MM.1S (cell line): ENCODE measurements around the gene SLC5A8.
A peak's percentile ranks its signal among the peaks of the same experiment; 100 is the strongest.

Experiments used
- DNase-seq: peaks from one replicate; pipeline ENCODE4 v3.0.0-alpha.2; 2015
- H2AFZ ChIP-seq: fragments of 300-600 bp; sonication (generic); 2 replicates; pipeline ENCODE4 v1.6.0; 2016; ENCODE audit warnings: antibody characterized with exemption, low read length
- H3F3A ChIP-seq: fragments of 300-600 bp; sonication (generic); 2 replicates; pipeline ENCODE4 v1.6.1; 2016; ENCODE audit warnings: mild to moderate bottlenecking, antibody characterized with exemption, low read length, moderate library complexity, mixed read lengths; ENCODE audit not compliant: insufficient read depth
- H3K27ac ChIP-seq: fragments of 300-600 bp; sonication (generic); 2 replicates; pipeline ENCODE4 v1.5.1; 2016; ENCODE audit warnings: mild to moderate bottlenecking, low read length
- H3K27me3 ChIP-seq: fragments of 300-600 bp; sonication (generic); replicated peaks from 2 replicates; pipeline ENCODE4 v1.6.0; 2016; ENCODE audit warnings: low read length; ENCODE audit not compliant: insufficient read depth
- H3K36me3 ChIP-seq: fragments of 300-600 bp; sonication (generic); replicated peaks from 2 replicates; pipeline ENCODE4 v1.6.1; 2016; ENCODE audit warnings: mild to moderate bottlenecking, low read length, mixed read lengths; ENCODE audit not compliant: insufficient read depth
- H3K4me1 ChIP-seq: fragments of 300-600 bp; sonication (generic); 2 replicates; pipeline ENCODE4 v1.6.1; 2016; ENCODE audit warnings: low read length, mixed read lengths
- H3K4me2 ChIP-seq: fragments of 300-600 bp; sonication (generic); 2 replicates; pipeline ENCODE4 v1.6.0; 2016; ENCODE audit warnings: low read depth, low read length
- H3K4me3 ChIP-seq: fragments of 300-600 bp; sonication (generic); 2 replicates; pipeline ENCODE4 v1.5.1; 2016; ENCODE audit warnings: low read length, mixed read lengths
- H3K79me2 ChIP-seq: fragments of 300-600 bp; sonication (generic); 2 replicates; pipeline ENCODE4 v1.6.1; 2016; ENCODE audit warnings: mixed run types, low read length, mixed read lengths
- H3K9ac ChIP-seq: fragments of 300-600 bp; sonication (generic); 2 replicates; pipeline ENCODE4 v1.6.1; 2016; ENCODE audit warnings: low read length, mixed read lengths
- H3K9me2 ChIP-seq: fragments of 300-600 bp; sonication (generic); replicated peaks from 2 replicates; pipeline ENCODE4 v1.6.1; 2016; ENCODE audit warnings: mild to moderate bottlenecking, low read length, mixed read lengths; ENCODE audit not compliant: insufficient read depth
- H3K9me3 ChIP-seq: fragments of 300-600 bp; sonication (generic); replicated peaks from 2 replicates; pipeline ENCODE4 v1.6.1; 2016; ENCODE audit warnings: mild to moderate bottlenecking, low read length, mixed read lengths; ENCODE audit not compliant: insufficient read depth
- H4K20me1 ChIP-seq: fragments of 300-600 bp; sonication (generic); 2 replicates; pipeline ENCODE4 v1.6.1; 2016; ENCODE audit warnings: mild to moderate bottlenecking, low read length, moderate library complexity, mixed read lengths; ENCODE audit not compliant: insufficient read depth
- CTCF ChIP-seq: fragments of 300-600 bp; sonication (generic); IDR thresholded peaks from 2 replicates; pipeline ENCODE4 v1.5.1; 2016; ENCODE audit warnings: antibody characterized with exemption, low read length, mixed read lengths
- EZH2 ChIP-seq: fragments of 300-600 bp; sonication (generic); optimal IDR thresholded peaks from 2 replicates; pipeline ENCODE3; 2017; ENCODE audit warnings: low read depth, mild to moderate bottlenecking, antibody characterized with exemption, low read length, mixed read lengths
- EZH2phosphoT487 ChIP-seq: fragments of 300-600 bp; sonication (generic); IDR thresholded peaks from 2 replicates; pipeline ENCODE4 v1.6.1; 2018; ENCODE audit warnings: antibody characterized with exemption, low read length

The SLC5A8 gene

GRCh38 chr12:101238306-101238705, 28.3 kb upstream of the SLC5A8 start:
- peaks cover 9% of the 10 kb centered on the region for H3F3A ChIP-seq
- H3K27me3 ChIP-seq = no peaks in the 10 kb centered on the region
- no peaks in the 10 kb centered on the region for H3K79me2 ChIP-seq
- H4K20me1 ChIP-seq = no peaks in the 10 kb centered on the region
- H3K9me3 ChIP-seq = no peaks in the 10 kb centered on the region
- H2AFZ ChIP-seq = no peak overlapping the region
- H3K36me3 ChIP-seq = no peaks in the 10 kb centered on the region
- no peak overlapping the region for H3K4me3 ChIP-seq
- H3K9me2 ChIP-seq = no peaks in the 10 kb centered on the region
- no peak overlapping the region for H3K27ac ChIP-seq
- no peak for DNase-seq
- H3K4me2 ChIP-seq = no peak overlapping the region
- peaks cover 34% of the 10 kb centered on the region for H3K4me1 ChIP-seq
- TF ChIP-seq CTCF (no peak), EZH2 (no peak), EZH2phosphoT487 (no peak)
- H3K9ac ChIP-seq = no peak overlapping the region

- Histone ChIP-seq H3K9ac (no peak overlapping the region), H3K9me2 (no peaks in the 10 kb centered on the region), H3K79me2 (no peaks in the 10 kb centered on the region), H3K4me3 (no peak overlapping the region), H3K9me3 (no peaks in the 10 kb centered on the region), H3K36me3 (no peaks in the 10 kb centered on the region), H2AFZ (peak overlapping the region; percentile 63), H3K4me1 (peaks cover 15% of the 10 kb centered on the region), H3K27ac (peak overlapping the region; percentile 30; the same call in 1 of the 2 replicates), H3K27me3 (no peaks in the 10 kb centered on the region), H3K4me2 (peak overlapping the region; percentile 2; the same call in 1 of the 2 replicates), H4K20me1 (no peaks in the 10 kb centered on the region), H3F3A (no peaks in the 10 kb centered on the region)
- TF ChIP-seq CTCF (peak; percentile 58), EZH2phosphoT487 (no peak)
- DNase-seq = peak; percentile 67
Observed at GRCh38 chr12:101235686-101236085, 25.6 kb upstream of the SLC5A8 start.

GRCh38 chr12:101231636-101232035, 21.6 kb upstream of the SLC5A8 start:
- Histone ChIP-seq H3K9me3 (no peaks in the 10 kb centered on the region), H3K4me2 (peak overlapping the region; percentile 9; the same call in 1 of the 2 replicates), H3K4me1 (peaks cover 14% of the 10 kb centered on the region), H3K27me3 (no peaks in the 10 kb centered on the region), H2AFZ (no peak overlapping the region), H3K4me3 (no peak overlapping the region), H4K20me1 (no peaks in the 10 kb centered on the region), H3K79me2 (no peaks in the 10 kb centered on the region), H3K9me2 (no peaks in the 10 kb centered on the region), H3K36me3 (no peaks in the 10 kb centered on the region), H3K9ac (no peak overlapping the region), H3F3A (no peaks in the 10 kb centered on the region), H3K27ac (peak overlapping the region; percentile 32; the same call in 1 of the 2 replicates)
- peak; percentile 33 for DNase-seq
- TF ChIP-seq CTCF (no peak), EZH2 (no peak), EZH2phosphoT487 (no peak)
